ENCODE measurements around the gene ONECUT3.
"Not testable (repeated sequence)": the region's sequence is repeated elsewhere in the genome, so short reads cannot be mapped to it uniquely, and the experiment has no call there.

The ONECUT3 gene

GRCh38 chr19:1752757-1753728, at the start of gene ONECUT3:
ONECUT3 (plus strand) TSS chr19:1753506; CDS start chr19:1753663, 157 bp downstream.
- no peak for DNase-seq (ENCODE audit: low read depth)

- DNase-seq (ENCODE audit: low read depth): no peak
Measured at GRCh38 chr19:1704339-1704738, 49.0 kb upstream of the ONECUT3 start.

GRCh38 chr19:1705367-1705766, 47.9 kb upstream of the ONECUT3 start:
- no peak for DNase-seq (ENCODE audit: low read depth)

- not testable (repeated sequence) for DNase-seq (ENCODE audit: low read depth)
Measured at GRCh38 chr19:1706646-1707045, 46.7 kb upstream of the ONECUT3 start.

- no peak for DNase-seq (ENCODE audit: low read depth)
Measured at GRCh38 chr19:1707240-1707639, 46.1 kb upstream of the ONECUT3 start.

- DNase-seq (ENCODE audit: low read depth): no peak
Measured at GRCh38 chr19:1713170-1713569, 40.1 kb upstream of the ONECUT3 start.

GRCh38 chr19:1715540-1715939, 37.8 kb upstream of the ONECUT3 start:
- DNase-seq (ENCODE audit: low read depth): no peak

- no peak for DNase-seq (ENCODE audit: low read depth)
Measured at GRCh38 chr19:1717200-1717969, 35.9 kb upstream of the ONECUT3 start.

GRCh38 chr19:1717970-1718264, 35.4 kb upstream of the ONECUT3 start:
- no peak for DNase-seq (ENCODE audit: low read depth)

- DNase-seq (ENCODE audit: low read depth): no peak
Measured at GRCh38 chr19:1718420-1719291, 34.6 kb upstream of the ONECUT3 start.

GRCh38 chr19:1719519-1719918, 33.8 kb upstream of the ONECUT3 start:
- DNase-seq (ENCODE audit: low read depth): no peak

- DNase-seq (ENCODE audit: low read depth): no peak
Measured at GRCh38 chr19:1720237-1720636, 33.1 kb upstream of the ONECUT3 start.

GRCh38 chr19:1725100-1726064, 27.9 kb upstream of the ONECUT3 start:
- DNase-seq (ENCODE audit: low read depth): no peak

GRCh38 chr19:1728816-1729567, 24.3 kb upstream of the ONECUT3 start:
- no peak for DNase-seq (ENCODE audit: low read depth)

GRCh38 chr19:1729568-1729925, 23.8 kb upstream of the ONECUT3 start:
- DNase-seq (ENCODE audit: low read depth): no peak

GRCh38 chr19:1730157-1730556, 23.1 kb upstream of the ONECUT3 start:
- no peak for DNase-seq (ENCODE audit: low read depth)

- no peak for DNase-seq (ENCODE audit: low read depth)
Measured at GRCh38 chr19:1734321-1734966, 18.9 kb upstream of the ONECUT3 start.

- no peak for DNase-seq (ENCODE audit: low read depth)
Measured at GRCh38 chr19:1736280-1736679, 17.0 kb upstream of the ONECUT3 start.

GRCh38 chr19:1736927-1737326, 16.4 kb upstream of the ONECUT3 start:
- no peak for DNase-seq (ENCODE audit: low read depth)

Measured in activated T-helper 1 cell treated with Interleukin-2 at 50 U/mL for 16 hours (primary cell).